ENCODE measurements around the gene STAT5B.

STAT5B gene

GRCh38 chr17:42171831-42172230, 104.4 kb downstream of the STAT5B start:
- no peak overlapping the region for H3K4me3 ChIP-seq (replicated peaks; ENCODE audit: low read depth, low read length)
- no peak for DNase-seq (ENCODE audit: extremely low read depth, low read depth)
- TF ChIP-seq, protein P1, sequence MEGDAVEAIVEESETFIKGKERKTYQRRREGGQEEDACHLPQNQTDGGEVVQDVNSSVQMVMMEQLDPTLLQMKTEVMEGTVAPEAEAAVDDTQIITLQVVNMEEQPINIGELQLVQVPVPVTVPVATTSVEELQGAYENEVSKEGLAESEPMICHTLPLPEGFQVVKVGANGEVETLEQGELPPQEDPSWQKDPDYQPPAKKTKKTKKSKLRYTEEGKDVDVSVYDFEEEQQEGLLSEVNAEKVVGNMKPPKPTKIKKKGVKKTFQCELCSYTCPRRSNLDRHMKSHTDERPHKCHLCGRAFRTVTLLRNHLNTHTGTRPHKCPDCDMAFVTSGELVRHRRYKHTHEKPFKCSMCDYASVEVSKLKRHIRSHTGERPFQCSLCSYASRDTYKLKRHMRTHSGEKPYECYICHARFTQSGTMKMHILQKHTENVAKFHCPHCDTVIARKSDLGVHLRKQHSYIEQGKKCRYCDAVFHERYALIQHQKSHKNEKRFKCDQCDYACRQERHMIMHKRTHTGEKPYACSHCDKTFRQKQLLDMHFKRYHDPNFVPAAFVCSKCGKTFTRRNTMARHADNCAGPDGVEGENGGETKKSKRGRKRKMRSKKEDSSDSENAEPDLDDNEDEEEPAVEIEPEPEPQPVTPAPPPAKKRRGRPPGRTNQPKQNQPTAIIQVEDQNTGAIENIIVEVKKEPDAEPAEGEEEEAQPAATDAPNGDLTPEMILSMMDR (IDR thresholded peaks at IDR 0.05; ENCODE audit: low read depth, low read length, missing control alignments) = no peak

- no peak for DNase-seq (ENCODE audit: extremely low read depth, low read depth)
- TF ChIP-seq, protein P1 (IDR thresholded peaks at IDR 0.05; ENCODE audit: low read depth, low read length, missing control alignments) = no peak
- H3K4me3 ChIP-seq (replicated peaks; ENCODE audit: low read depth, low read length) = no peak overlapping the region
These were observed 106.8 kb downstream of the STAT5B start for GRCh38 chr17:42169351-42169750.

DNA sequence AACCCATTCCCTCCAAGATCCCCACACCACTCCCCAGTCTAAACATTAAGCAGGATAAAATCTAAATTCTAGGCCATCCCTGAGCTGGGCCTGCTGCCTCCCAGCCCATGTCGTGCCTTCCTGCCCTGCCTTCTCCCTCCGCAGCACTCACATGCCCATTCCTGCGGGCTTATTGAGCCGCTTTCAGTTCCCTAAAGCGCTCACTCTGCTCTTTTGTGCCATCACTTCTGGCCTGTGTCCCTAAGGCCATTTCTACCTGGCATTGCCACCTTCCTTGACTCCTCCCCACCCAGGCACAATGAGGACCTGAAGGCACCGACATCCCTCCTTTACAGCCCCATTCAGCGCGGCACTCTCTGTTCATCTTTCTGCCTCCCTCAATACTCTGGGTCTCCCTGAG, 108.4 kb downstream of the STAT5B start:
- no peak overlapping the region for H3K4me3 ChIP-seq (replicated peaks; ENCODE audit: low read depth, low read length)
- TF ChIP-seq, protein P1 (IDR thresholded peaks at IDR 0.05; ENCODE audit: low read depth, low read length, missing control alignments) = no peak
- no peak for DNase-seq (ENCODE audit: extremely low read depth, low read depth)

DNA sequence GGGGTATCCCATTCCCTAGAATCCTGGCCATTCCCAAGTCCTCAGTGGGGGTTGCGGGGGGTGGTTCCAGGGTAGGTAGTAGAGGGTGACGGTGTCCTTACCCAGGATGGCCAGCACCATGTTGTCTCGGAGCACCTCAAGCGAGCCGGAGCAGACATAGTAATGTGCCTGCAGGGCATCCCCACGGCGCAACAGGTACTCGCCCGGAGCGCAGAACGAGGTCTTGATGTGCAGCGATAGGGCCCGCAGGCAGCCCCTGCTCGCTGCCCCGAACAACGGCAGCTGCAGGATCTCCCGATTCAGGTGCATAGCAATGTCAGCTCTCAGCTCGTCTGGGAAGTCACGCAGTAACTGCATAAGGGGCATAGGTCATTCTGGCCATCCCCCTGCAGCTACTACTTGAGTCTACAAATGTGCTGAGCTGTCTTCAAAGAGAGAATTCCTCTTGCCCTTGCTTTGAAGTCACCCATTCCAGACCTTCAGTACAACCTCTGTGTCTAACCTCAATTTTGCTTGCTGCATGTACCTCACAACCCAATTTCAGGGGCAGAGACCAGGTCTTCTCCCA, 109.9 kb downstream of the STAT5B start:
- TF ChIP-seq, protein P1 (IDR thresholded peaks at IDR 0.05; ENCODE audit: low read depth, low read length, missing control alignments) = no peak
- H3K4me3 ChIP-seq (replicated peaks; ENCODE audit: low read depth, low read length) = no peak overlapping the region
- DNase-seq (ENCODE audit: extremely low read depth, low read depth) = no peak

DNA sequence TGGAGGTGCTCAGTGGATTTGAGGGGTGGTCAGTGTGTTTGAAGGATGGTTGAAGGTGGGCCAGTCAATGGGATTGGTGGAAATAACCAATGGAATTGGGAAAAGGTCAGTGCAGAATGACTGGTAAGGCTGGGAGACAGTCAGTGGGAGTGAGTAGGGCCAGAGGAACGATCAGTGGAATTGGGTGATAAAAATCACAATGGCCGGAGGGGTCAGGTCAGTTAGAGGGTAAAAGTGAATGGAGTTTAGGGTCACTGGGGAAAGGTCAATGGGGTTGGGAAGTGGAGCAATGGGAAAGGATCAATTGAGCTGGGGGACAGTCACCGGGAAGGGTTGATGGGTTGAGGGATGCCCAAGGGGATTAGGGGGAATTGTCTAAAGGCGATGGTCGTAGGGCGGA, 110.4 kb downstream of the STAT5B start:
- no peak overlapping the region for H3K4me3 ChIP-seq (replicated peaks; ENCODE audit: low read depth, low read length)
- TF ChIP-seq, protein P1 (IDR thresholded peaks at IDR 0.05; ENCODE audit: low read depth, low read length, missing control alignments) = no peak
- DNase-seq (ENCODE audit: extremely low read depth, low read depth) = no peak

- TF ChIP-seq, protein P1 (IDR thresholded peaks at IDR 0.05; ENCODE audit: low read depth, low read length, missing control alignments) = no peak
- H3K4me3 ChIP-seq (replicated peaks; ENCODE audit: low read depth, low read length) = no peak overlapping the region
- no peak for DNase-seq (ENCODE audit: extremely low read depth, low read depth)
These were observed 112.3 kb downstream of the STAT5B start for GRCh38 chr17:42163696-42164407.

Data from HFF-Myc (cell line).